T-helper 1 cell (primary cell): ENCODE measurements around the gene TMEM50A.
"Not testable (repeated sequence)": the region's sequence is repeated elsewhere in the genome, so short reads cannot be mapped to it uniquely, and the experiment has no call there.

Experiments used
- DNase-seq, 5 donors: peaks; one replicate each; pipeline ENCODE4 v3.0.0-alpha.2; 2012 to 2020

TMEM50A gene

DNA sequence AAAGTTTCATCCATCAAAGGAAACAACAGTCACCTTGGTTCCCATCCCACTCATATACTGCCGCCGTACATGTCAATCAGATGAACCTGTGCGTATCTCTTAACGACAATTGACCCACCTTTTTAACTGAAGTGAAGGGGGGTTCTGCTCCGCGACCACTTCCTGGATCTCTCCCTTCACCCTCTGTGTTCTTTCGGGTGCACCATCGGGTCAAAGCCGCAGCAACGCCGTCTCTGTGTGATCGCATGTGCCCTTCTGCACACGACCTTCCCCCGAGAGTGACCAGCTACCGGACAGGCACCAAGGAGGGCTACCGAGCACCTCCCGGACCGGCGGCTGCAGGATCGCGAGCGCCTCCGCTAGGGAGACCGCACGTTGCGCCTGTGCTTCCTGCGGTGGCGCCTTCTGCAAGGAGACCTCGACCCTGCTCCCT lies 1.2 kb upstream of the TMEM50A start:
- DNase-seq, result peak in 3 of 5 donors; percentile 5 to 35 (median 17)

DNA sequence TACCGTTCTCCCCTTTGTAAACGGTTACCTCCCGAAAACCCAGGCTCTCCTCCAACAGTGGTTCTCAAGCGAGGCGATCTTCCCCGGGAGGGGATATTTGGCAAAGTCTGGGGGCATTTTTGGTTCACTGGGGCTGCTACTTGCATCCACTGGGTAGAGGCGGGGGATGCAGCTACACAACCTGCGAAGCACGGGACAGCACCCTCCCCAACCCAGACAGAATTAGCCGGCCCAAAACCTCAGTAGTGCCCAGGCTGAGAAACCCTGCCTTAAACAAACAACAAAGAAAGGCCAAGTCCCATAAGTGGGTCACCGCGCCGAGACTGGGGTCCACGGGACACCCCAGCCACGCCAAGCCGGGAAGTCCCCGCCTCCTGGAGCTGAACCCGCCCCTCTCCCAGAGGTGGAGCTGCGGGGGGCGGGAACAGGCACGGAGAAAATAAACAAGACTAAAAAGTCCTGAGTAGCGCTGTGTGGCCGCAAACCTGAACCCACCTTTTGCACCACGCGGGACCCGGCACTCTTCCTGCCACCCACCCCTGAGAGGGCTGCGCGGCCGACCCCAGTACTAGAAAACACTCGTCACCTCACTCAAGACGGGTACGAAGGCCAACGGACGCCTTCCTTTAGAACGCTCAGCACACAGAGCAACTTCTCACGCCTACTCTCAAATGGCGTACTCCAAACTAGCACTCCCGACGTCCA lies 499 bp upstream of the TMEM50A start:
- DNase-seq, result peak in 4 of 5 donors; percentile 14 to 20 (median 19)

- DNase-seq, result no peak
These were observed 852 bp downstream of the TMEM50A start for GRCh38 chr1:25338986-25339385.

- no peak for DNase-seq
These were observed 3.6 kb downstream of the TMEM50A start for GRCh38 chr1:25341746-25342145.

DNA sequence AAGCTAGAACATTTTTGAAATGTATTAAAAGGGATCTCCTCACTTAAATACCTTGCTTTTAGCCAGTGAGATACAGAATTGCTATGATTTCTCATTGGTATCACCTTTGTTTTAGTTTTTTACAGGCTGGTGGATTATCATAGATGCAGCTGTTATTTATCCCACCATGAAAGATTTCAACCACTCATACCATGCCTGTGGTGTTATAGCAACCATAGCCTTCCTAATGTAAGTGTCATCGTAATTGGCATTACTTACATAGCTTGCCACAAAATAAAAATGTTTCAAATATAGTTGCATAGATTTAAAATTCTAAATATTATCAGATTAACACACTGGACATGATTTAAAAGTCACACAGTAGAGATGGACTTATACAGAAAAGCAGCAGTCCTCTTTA lies 4.7 kb downstream of the TMEM50A start:
- no peak for DNase-seq

GRCh38 chr1:25343872-25344271 lies 5.7 kb downstream of the TMEM50A start:
- DNase-seq, result no peak

DNA sequence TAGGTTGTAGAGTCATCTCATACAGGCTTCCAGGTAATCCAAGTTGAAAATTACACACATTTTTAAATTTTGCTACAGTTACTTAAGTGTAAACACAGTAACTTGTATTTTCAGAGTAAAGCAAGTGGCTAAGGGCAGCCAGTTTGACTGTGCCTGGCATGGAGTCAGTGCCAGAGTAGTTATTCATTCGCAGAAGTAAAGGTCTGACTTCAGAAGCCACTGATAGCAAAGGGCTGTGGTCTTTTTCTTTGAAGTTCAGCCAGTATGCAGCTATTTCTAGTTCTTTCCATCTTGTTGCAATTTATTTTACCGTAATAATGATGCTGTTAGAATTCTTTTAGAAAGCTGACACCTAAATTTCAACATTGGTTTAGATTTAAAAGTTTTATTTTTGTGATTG lies 9.4 kb downstream of the TMEM50A start:
- DNase-seq, result no peak

GRCh38 chr1:25349606-25350005 lies 11.5 kb downstream of the TMEM50A start:
- no peak for DNase-seq

DNA sequence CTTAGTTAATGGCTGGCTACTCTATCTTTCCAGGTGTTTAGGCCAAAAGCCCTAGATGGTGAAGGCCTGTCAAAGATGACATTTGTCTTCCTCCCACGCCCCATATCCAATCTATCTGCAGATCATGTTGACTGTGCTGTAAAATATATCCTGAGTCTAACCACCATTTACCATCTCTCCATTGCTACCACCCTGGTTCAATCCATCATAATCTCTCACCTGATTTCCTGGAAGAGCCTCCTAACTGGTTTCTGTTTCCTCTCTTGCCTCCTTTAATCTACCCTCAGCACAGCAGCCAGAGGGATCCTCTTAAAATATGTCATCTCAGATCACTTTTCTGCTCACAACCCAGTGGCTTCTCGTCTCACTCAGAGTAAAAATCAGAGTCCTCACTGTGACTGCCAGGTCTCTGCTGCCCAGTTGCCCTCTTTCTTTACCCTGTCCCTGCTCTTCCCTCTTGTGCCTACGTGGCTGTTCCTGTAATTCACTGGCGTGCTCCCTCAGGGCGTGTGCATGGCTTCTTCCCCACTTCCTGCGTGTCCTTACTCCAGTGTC lies 17.8 kb downstream of the TMEM50A start:
- peak in 1 of 5 donors; percentile 34 for DNase-seq

DNA sequence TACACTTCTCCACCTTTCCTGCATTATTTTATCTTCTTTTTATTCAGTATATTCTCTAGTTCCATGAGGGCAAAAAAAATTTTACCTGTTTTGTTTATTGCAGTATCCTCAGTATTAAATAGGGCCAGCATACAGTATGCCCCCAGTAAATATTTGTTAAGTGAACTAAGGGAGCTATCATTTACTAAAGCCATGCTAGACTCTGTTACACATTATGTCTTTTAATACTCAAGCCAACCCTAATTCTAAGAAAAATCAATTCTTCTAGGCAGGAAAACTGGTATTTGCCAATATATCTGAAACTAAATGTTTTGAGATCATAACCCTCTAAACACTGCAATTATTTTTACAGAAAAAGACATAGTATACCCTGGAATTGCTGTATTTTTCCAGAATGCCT lies 18.3 kb downstream of the TMEM50A start:
- no peak for DNase-seq

DNA sequence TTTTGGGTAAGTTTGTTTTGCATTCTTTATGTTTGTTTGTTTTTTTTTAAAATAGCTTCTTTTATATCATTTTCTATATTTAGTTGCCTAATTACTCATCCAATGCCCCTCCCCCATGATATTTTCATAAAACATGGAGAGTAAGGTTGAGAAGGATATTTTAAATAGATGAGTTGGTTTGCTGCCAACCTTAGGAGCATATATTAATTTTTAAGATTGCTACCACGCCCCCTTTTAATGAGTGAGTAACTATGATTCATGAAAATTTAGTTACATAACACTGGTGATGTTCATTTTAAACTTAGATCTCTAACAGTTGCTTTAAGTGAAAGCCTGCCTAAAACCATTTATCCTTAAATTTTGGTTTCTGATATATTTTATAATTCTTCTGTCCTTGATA lies 18.7 kb downstream of the TMEM50A start:
- no peak for DNase-seq

GRCh38 chr1:25360596-25361581 lies 22.8 kb downstream of the TMEM50A start:
- DNase-seq, result no peak

DNA sequence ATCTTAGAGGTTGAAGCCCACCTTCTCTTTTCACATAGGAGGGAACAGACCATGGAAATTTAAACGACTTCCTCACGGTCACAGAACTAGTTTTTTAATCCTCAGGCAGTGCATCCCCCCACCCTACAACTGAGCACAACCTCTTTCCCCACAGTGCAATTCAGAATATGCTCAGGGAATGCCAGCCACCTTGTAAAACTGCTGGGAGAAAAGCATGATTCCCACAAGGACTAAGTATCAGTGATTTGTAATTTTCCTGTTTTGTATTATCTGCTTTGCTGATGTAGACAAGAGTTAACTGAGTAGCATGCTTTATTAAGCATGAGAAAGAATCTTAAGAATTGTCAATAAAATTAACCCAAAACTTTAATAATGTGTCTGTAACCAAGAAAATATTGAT lies 23.8 kb downstream of the TMEM50A start:
- DNase-seq, result no peak

DNA sequence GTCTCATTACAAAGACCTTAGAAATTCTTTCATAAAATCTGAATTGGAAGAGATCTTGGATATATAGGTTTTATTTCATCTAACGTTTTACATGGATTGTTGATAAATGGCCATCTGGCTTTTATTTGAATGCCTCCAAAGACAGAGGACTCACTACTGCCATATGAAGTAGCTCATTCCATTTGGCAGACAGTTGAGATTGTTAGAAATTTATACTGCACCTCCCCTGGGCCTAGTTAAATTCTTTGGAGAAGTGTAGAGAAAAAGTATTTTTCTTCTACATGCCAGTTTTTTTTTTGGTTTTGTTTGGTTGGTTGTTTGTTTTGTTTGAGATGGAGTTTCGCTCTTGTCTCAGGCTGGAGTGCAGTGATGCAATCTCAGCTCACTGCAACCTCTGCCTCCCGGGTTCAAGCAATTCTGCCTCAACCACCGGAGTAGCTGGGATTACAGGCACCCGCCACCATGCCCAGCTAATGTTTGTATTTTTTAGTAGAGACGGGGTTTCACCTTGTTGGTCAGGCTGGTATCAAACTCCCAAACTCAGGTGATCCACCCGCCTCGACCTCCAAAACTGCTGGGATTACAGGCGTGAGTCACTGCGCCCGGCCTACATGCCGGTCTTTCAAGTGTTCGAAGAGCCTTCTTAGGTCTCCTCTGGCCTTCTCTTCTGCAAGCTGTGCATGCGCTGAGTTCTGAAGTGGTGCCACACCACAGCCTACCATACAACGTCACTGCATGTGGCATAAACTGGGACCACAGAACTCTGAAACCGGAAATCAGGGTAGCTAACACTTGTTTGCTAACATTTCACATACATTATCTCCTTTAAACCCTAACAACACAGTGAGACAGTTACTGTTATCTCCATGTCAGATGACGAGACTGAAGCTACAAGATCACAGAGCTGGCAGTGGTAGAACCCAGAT lies 24.8 kb downstream of the TMEM50A start:
- DNase-seq, result not testable (repeated sequence)

DNA sequence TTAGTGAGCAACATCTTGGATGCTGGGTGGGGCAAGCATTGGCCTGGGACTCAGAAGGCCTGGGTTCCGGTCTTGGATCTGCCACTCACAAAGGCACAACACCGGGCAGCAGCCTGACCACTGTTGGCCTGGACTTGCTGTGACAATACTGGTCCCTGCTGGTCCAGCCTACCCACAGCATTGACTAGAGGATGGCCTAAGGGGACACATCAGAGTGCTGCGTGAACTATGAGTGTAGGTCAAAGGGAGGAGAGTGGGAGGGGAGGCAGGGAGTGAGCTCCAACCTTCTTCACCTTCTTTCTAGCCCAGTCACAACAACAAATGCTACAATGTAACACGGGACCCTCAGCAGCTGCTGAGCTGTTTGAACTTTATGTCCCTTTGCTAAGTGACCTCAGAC lies 31.1 kb downstream of the TMEM50A start:
- DNase-seq, result no peak

DNA sequence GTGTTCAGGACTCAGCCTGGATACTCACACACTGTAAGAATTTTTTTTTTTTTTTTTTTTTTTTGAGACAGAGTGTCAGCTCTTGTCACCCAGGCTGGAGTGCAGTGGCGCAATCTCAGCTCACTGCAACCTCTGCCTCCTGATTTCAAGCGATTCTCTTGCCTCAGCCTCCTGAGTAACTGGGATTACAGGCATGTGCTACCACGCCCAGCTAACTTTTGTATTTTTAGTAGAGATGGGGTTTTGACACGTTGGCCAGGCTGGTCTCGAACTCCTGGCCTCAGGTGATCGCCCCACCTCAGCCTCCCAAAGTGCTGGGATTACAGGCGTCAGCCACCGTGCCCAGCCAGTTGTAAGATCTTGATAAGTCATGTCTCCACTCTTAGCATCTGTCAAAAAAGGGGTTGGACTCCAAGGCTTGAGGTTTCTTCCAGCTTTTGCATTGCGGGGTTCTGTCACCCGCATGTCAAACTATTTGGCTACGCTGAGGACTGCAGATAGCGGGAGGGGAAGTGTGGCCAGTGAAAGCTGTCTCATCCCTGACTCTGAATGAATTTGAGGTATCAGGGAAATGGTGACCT lies 31.6 kb downstream of the TMEM50A start:
- DNase-seq, result not testable (repeated sequence)

GRCh38 chr1:25371757-25372156 lies 33.6 kb downstream of the TMEM50A start:
- DNase-seq, result not testable (repeated sequence)

- DNase-seq, result not testable (repeated sequence)
These were observed 40.2 kb downstream of the TMEM50A start for GRCh38 chr1:25378367-25378766.

GRCh38 chr1:25382543-25382942 lies 44.4 kb downstream of the TMEM50A start:
- not testable (repeated sequence) for DNase-seq

DNA sequence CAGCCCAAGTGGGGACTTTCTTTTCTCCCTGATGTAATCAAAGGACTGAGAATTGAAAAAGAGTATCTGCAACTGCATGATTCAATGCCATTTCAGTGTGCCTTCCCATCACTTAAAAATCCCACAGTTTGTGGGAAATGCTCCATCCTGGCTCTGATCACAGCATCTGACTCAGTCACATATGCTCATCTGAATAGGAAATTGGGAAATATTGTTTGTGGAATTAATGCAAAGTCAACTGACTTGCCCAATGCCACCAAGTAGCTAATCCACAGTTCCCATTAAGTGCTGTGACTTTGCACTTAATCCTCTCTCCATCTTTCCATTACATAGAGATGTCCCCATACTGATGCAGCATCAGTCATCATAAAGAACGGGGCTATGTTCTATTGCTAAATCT lies 45.0 kb downstream of the TMEM50A start:
- not testable (repeated sequence) for DNase-seq

DNA sequence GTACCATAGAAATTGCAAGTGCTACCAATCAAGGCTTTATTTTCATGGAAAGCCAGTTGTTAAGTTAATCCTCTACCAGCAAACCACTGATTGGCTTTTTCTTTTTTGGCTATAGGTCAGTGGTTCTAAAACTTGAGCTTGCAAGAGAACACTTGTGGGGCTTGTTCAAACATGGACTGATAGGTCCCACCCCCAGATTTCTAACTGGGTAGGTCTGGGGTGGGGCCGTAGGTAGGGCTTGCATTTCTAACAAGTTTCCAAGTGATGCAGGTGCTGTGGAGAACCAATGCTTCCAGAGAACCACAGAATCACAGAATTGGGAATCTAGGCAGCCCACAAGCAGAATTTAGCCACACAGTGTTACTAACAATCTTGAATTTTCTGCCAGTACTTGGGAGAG lies 45.7 kb downstream of the TMEM50A start:
- not testable (repeated sequence) for DNase-seq

- DNase-seq, result not testable (repeated sequence)
These were observed 49.0 kb downstream of the TMEM50A start for GRCh38 chr1:25387096-25387495.
